Activated naive CD8-positive, alpha-beta T cell treated with anti-CD3 and anti-CD28 coated beads, Interleukin-2, amount 10 ng/mL, durations not matched to agents 7 days and 5 days (primary cell): ENCODE measurements around the gene TSPY2. TPM values are rescaled to one million over a fixed set of nuclear protein-coding genes. Genes with fewer than 3 reads are reported as not detected.
"Not testable (repeated sequence)": the region's sequence is repeated elsewhere in the genome, so short reads cannot be mapped to it uniquely, and the experiment has no call there.

Experiments used
- ATAC-seq: fragments of 150-1000 bp; cut with Tn5 transposase; one replicate; pipeline ENCODE4 v1.10.0; 2021; ENCODE audit warnings: low read depth, moderate library complexity
- POLR2A ChIA-PET: fragments of 350-600 bp; sonication (Branson Sonifier 250); formaldehyde crosslinking; loops from one replicate; lab custom pipeline; 2021; ENCODE audit warnings: antibody characterized with exemption; lab: Charles Lee
- DNase-seq: peaks from one replicate; pipeline ENCODE4 v3.0.0; 2021
- H3K27ac Mint-ChIP-seq: one replicate; pipeline ENCODE4 v1.8.0; 2022; ENCODE audit warnings: mild to moderate bottlenecking, mixed read lengths
- H3K27me3 Mint-ChIP-seq: one replicate; pipeline ENCODE4 v1.8.0; 2022; ENCODE audit warnings: mild to moderate bottlenecking, moderate library complexity, mixed read lengths
- H3K36me3 Mint-ChIP-seq: one replicate; pipeline ENCODE4 v1.8.0; 2021; ENCODE audit warnings: mild to moderate bottlenecking, mixed read lengths
- H3K4me1 Mint-ChIP-seq: one replicate; pipeline ENCODE4 v1.8.0; 2021; ENCODE audit warnings: mixed read lengths
- H3K4me3 Mint-ChIP-seq: one replicate; pipeline ENCODE4 v1.8.0; 2022; ENCODE audit warnings: mild to moderate bottlenecking, moderate library complexity, mixed read lengths
- H3K9me3 Mint-ChIP-seq: one replicate; pipeline ENCODE4 v1.8.0; 2021; ENCODE audit warnings: mixed read lengths
- total RNA-seq, 2 experiments: library from RNA; stranded (reverse); gene quantifications; one replicate each; pipeline ENCODE4 v1.2.3, GENCODE V29; 2021

TSPY2 gene, protein sequence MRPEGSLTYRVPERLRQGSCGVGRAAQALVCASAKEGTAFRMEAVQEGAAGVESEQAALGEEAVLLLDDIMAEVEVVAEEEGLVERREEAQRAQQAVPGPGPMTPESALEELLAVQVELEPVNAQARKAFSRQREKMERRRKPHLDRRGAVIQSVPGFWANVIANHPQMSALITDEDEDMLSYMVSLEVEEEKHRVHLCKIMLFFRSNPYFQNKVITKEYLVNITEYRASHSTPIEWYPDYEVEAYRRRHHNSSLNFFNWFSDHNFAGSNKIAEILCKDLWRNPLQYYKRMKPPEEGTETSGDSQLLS
- total RNA-seq = not detected

DNA sequence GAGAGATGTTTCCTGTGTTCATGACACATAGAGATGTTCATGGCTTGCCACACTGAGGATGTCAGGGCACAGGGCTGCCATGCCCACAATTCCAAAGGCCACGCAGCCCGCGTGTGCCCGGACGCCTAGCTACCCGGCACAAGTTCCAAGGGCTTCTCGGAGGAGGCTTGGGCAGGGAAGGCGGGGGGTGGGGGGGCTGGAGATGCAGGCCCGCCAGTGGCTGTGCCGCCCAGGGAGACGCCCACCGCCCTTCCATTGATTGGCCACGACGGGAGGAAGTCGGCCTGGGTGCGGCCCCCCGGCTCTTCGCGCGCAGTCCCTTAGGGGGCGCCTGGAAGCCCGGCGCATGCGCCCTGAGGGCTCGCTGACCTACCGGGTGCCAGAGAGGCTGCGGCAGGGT lies at the start of gene TSPY2:
TSS of gene TSPY2 (plus strand) at position 301 of the 400 bp plus-strand sequence. CDS start at position 347, 46 bp downstream.
- H3K9me3 Mint-ChIP-seq, H3K4me3 Mint-ChIP-seq, DNase-seq, H3K27me3 Mint-ChIP-seq, H3K27ac Mint-ChIP-seq, ATAC-seq, POLR2A ChIA-PET, H3K36me3 Mint-ChIP-seq, H3K4me1 Mint-ChIP-seq: not testable (repeated sequence)

DNA sequence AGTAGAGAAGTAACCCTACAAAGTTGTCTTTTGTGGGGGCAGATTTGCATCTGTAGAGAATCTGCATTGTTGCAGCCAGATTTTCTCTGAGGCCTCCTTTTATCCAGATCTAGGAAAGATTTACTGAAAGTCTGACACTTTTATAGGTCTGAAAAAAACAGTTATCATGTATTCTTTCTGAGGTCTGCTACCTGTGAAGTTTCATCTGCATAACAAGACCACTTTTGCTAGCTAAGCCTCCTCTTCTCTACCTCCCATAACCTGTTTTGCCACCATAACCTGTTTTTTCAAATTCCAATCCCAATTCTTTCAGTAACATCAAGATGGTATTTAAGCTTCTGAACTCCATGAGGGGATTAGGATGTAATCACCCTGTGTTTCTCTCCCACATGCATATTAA lies 36.5 kb upstream of the TSPY2 start:
- H3K9me3 Mint-ChIP-seq, ATAC-seq, H3K4me1 Mint-ChIP-seq, H3K27ac Mint-ChIP-seq, DNase-seq, H3K27me3 Mint-ChIP-seq, POLR2A ChIA-PET, H3K4me3 Mint-ChIP-seq, H3K36me3 Mint-ChIP-seq: not testable (repeated sequence)

DNA sequence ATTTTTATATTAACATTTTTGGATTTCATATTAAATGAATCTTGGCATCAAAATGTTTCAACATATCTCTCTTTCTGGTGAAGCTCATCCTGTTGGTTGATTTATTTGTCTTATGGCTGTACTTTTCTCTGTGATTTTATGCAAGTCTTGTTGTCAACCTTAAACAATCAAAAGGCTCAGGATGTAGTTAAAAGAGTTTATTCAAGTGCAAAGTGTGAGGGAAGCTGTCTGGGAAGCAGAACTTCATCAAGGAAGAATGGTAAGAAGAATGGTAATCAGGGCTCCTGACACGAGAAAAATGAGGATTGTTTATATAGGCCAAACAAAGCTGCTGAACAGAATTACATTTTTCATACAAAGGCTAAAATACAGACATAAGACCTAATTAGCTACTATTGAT lies 29.0 kb upstream of the TSPY2 start:
- POLR2A ChIA-PET, H3K4me1 Mint-ChIP-seq, H3K27ac Mint-ChIP-seq: not testable (repeated sequence)

DNA sequence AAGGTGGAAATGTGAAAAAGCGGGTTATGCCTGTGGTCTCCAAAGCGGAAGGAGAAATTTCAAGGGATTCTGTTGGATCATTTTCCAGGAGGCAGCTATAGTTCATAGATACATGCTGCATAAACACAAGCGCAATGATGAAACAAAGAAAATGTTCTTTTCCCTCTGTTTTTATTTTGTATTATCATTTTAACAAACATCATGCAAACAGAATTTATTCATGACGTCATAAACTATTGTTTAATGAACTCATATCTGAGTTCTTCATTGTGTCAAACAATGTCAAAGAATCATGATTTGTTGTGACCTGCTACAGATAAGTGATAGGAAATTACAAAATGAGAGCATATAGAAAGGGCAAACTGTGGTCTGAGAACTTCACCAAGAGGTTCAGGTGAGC lies 23.8 kb downstream of the TSPY2 start:
- H3K4me1 Mint-ChIP-seq, H3K4me3 Mint-ChIP-seq, POLR2A ChIA-PET, H3K9me3 Mint-ChIP-seq, DNase-seq, H3K36me3 Mint-ChIP-seq, H3K27ac Mint-ChIP-seq, ATAC-seq, H3K27me3 Mint-ChIP-seq: not testable (repeated sequence)

More for the DNA sequence above, 29.0 kb upstream of the TSPY2 start:
- H3K36me3 Mint-ChIP-seq, H3K9me3 Mint-ChIP-seq, H3K27me3 Mint-ChIP-seq, DNase-seq, ATAC-seq, H3K4me3 Mint-ChIP-seq: not testable (repeated sequence)
